MM.1S (cell line): ENCODE results near the gene ESM1.

ENCODE experiments used
- DNase-seq: peaks from one replicate; pipeline ENCODE4 v3.0.0-alpha.2; 2015
- H2AFZ ChIP-seq: fragments of 300-600 bp; sonication (generic); 2 replicates; pipeline ENCODE4 v1.6.0; 2016; ENCODE audit warnings: antibody characterized with exemption, low read length
- H3F3A ChIP-seq: fragments of 300-600 bp; sonication (generic); 2 replicates; pipeline ENCODE4 v1.6.1; 2016; ENCODE audit warnings: mild to moderate bottlenecking, antibody characterized with exemption, low read length, moderate library complexity, mixed read lengths; ENCODE audit not compliant: insufficient read depth
- H3K27ac ChIP-seq: fragments of 300-600 bp; sonication (generic); 2 replicates; pipeline ENCODE4 v1.5.1; 2016; ENCODE audit warnings: mild to moderate bottlenecking, low read length
- H3K27me3 ChIP-seq: fragments of 300-600 bp; sonication (generic); replicated peaks from 2 replicates; pipeline ENCODE4 v1.6.0; 2016; ENCODE audit warnings: low read length; ENCODE audit not compliant: insufficient read depth
- H3K36me3 ChIP-seq: fragments of 300-600 bp; sonication (generic); replicated peaks from 2 replicates; pipeline ENCODE4 v1.6.1; 2016; ENCODE audit warnings: mild to moderate bottlenecking, low read length, mixed read lengths; ENCODE audit not compliant: insufficient read depth
- H3K4me1 ChIP-seq: fragments of 300-600 bp; sonication (generic); 2 replicates; pipeline ENCODE4 v1.6.1; 2016; ENCODE audit warnings: low read length, mixed read lengths
- H3K4me2 ChIP-seq: fragments of 300-600 bp; sonication (generic); 2 replicates; pipeline ENCODE4 v1.6.0; 2016; ENCODE audit warnings: low read depth, low read length
- H3K4me3 ChIP-seq: fragments of 300-600 bp; sonication (generic); 2 replicates; pipeline ENCODE4 v1.5.1; 2016; ENCODE audit warnings: low read length, mixed read lengths
- H3K79me2 ChIP-seq: fragments of 300-600 bp; sonication (generic); 2 replicates; pipeline ENCODE4 v1.6.1; 2016; ENCODE audit warnings: mixed run types, low read length, mixed read lengths
- H3K9ac ChIP-seq: fragments of 300-600 bp; sonication (generic); 2 replicates; pipeline ENCODE4 v1.6.1; 2016; ENCODE audit warnings: low read length, mixed read lengths
- H3K9me2 ChIP-seq: fragments of 300-600 bp; sonication (generic); replicated peaks from 2 replicates; pipeline ENCODE4 v1.6.1; 2016; ENCODE audit warnings: mild to moderate bottlenecking, low read length, mixed read lengths; ENCODE audit not compliant: insufficient read depth
- H3K9me3 ChIP-seq: fragments of 300-600 bp; sonication (generic); replicated peaks from 2 replicates; pipeline ENCODE4 v1.6.1; 2016; ENCODE audit warnings: mild to moderate bottlenecking, low read length, mixed read lengths; ENCODE audit not compliant: insufficient read depth
- H4K20me1 ChIP-seq: fragments of 300-600 bp; sonication (generic); 2 replicates; pipeline ENCODE4 v1.6.1; 2016; ENCODE audit warnings: mild to moderate bottlenecking, low read length, moderate library complexity, mixed read lengths; ENCODE audit not compliant: insufficient read depth
- EZH2 ChIP-seq: fragments of 300-600 bp; sonication (generic); optimal IDR thresholded peaks from 2 replicates; pipeline ENCODE3; 2017; ENCODE audit warnings: low read depth, mild to moderate bottlenecking, antibody characterized with exemption, low read length, mixed read lengths
- EZH2phosphoT487 ChIP-seq: fragments of 300-600 bp; sonication (generic); IDR thresholded peaks from 2 replicates; pipeline ENCODE4 v1.6.1; 2018; ENCODE audit warnings: antibody characterized with exemption, low read length
- TF ChIP-seq, protein P1 (sequence below): fragments of 300-600 bp; sonication (generic); IDR thresholded peaks from 2 replicates; pipeline ENCODE4 v1.5.1; 2016; ENCODE audit warnings: antibody characterized with exemption, low read length, mixed read lengths

The ESM1 gene

GRCh38 chr5:54946306-54946819 lies 39.0 kb downstream of the ESM1 start:
- Histone ChIP-seq H3K9ac (no peak overlapping the region), H3K4me2 (no peak overlapping the region), H3F3A (no peaks in the 10 kb centered on the region), H3K9me3 (no peaks in the 10 kb centered on the region), H3K36me3 (no peaks in the 10 kb centered on the region), H4K20me1 (no peaks in the 10 kb centered on the region), H2AFZ (no peak overlapping the region), H3K4me3 (no peak overlapping the region), H3K27ac (no peak overlapping the region), H3K27me3 (no peaks in the 10 kb centered on the region), H3K4me1 (no peaks in the 10 kb centered on the region), H3K79me2 (no peaks in the 10 kb centered on the region), H3K9me2 (no peaks in the 10 kb centered on the region)
- DNase-seq: no peak
- TF ChIP-seq EZH2: no peak
- TF ChIP-seq, protein P1, sequence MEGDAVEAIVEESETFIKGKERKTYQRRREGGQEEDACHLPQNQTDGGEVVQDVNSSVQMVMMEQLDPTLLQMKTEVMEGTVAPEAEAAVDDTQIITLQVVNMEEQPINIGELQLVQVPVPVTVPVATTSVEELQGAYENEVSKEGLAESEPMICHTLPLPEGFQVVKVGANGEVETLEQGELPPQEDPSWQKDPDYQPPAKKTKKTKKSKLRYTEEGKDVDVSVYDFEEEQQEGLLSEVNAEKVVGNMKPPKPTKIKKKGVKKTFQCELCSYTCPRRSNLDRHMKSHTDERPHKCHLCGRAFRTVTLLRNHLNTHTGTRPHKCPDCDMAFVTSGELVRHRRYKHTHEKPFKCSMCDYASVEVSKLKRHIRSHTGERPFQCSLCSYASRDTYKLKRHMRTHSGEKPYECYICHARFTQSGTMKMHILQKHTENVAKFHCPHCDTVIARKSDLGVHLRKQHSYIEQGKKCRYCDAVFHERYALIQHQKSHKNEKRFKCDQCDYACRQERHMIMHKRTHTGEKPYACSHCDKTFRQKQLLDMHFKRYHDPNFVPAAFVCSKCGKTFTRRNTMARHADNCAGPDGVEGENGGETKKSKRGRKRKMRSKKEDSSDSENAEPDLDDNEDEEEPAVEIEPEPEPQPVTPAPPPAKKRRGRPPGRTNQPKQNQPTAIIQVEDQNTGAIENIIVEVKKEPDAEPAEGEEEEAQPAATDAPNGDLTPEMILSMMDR: no peak
- TF ChIP-seq EZH2phosphoT487: no peak

DNA sequence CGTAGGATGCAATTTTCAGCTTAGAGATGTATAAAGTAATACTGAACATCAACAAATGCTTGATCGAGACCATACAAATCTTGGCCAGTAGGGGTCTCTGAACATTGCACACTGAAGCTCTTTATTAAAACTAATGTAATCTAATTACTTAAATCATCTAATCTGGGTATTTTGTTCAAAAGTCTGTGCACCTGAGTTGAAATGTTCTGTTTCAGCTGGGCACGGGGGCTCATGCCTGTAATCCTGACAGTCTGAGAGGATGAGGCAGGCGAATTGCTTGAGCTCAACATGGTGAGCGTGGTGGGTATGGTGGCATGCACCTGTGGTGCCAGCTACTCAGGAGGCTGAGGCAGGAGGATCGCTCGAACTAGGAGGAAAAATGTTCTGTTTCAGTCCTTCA lies 41.0 kb downstream of the ESM1 start:
- Histone ChIP-seq H2AFZ (no peak overlapping the region), H3K27ac (no peak overlapping the region), H3F3A (no peaks in the 10 kb centered on the region), H3K9ac (no peak overlapping the region), H3K4me2 (no peak overlapping the region), H3K36me3 (no peaks in the 10 kb centered on the region), H3K9me2 (no peaks in the 10 kb centered on the region), H3K9me3 (no peaks in the 10 kb centered on the region), H3K4me1 (no peaks in the 10 kb centered on the region), H4K20me1 (no peaks in the 10 kb centered on the region), H3K4me3 (no peak overlapping the region), H3K27me3 (no peaks in the 10 kb centered on the region), H3K79me2 (no peaks in the 10 kb centered on the region)
- peak; percentile 33 for DNase-seq
- TF ChIP-seq EZH2 (no peak), EZH2phosphoT487 (no peak)
- TF ChIP-seq, protein P1: peak; percentile 76

DNA sequence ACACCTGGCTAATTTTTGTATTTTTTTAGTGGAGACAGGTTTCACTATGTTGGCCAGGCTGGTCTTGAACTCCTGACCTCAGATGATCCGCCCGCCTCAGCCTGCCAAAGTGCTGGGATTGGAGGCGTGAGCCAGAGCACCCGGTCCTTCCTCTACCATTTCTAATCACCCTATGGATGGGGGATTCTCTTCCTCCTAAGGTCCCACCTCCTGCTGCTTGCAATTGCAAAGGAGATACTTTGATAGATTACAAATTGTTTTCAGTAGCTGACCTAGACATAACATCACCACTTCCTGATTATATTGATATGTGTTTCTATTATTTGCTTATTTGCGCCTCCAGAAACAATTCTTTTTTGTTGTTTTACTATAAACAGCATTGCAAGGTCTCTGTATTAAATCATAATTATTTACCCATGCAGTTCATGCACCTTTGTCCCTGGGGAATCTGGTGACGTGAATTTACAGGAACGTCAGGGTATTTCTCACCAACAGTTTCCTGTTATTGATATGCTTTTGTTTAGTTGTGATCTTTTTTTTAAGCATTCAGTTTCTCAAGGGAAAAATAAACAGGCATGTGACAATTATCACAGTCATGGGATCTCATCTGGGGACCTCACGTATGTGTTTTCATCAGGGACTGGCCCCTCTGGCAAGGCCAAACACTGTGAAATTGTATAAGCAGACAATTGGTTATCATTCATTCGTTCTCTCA lies 43.2 kb downstream of the ESM1 start:
- H3K36me3 ChIP-seq: no peaks in the 10 kb centered on the region
- TF ChIP-seq EZH2: no peak
- no peak for TF ChIP-seq EZH2phosphoT487
- TF ChIP-seq, protein P1: no peak
- H3K4me2 ChIP-seq: no peak overlapping the region
- no peak overlapping the region for H2AFZ ChIP-seq
- no peaks in the 10 kb centered on the region for H3K9me3 ChIP-seq
- H3K4me3 ChIP-seq: no peak overlapping the region
- no peaks in the 10 kb centered on the region for H4K20me1 ChIP-seq
- no peak overlapping the region for H3K27ac ChIP-seq
- no peaks in the 10 kb centered on the region for H3K4me1 ChIP-seq
- H3K27me3 ChIP-seq: no peaks in the 10 kb centered on the region
- DNase-seq: no peak
- H3F3A ChIP-seq: no peaks in the 10 kb centered on the region
- no peaks in the 10 kb centered on the region for H3K9me2 ChIP-seq
- H3K9ac ChIP-seq: no peak overlapping the region
- no peaks in the 10 kb centered on the region for H3K79me2 ChIP-seq
